B cell (primary cell): ENCODE data around the gene PTPN1. TPM values are rescaled to one million over a fixed set of nuclear protein-coding genes. Genes with fewer than 3 reads are reported as not detected.

Experiments
- ATAC-seq: fragments of 200-7000 bp; cut with Tn5 transposase; one replicate; pipeline ENCODE4 v1.10.0; 2021; ENCODE audit warnings: low read depth, mild to moderate bottlenecking, moderate number of reproducible peaks, moderate library complexity
- CTCF ChIA-PET: fragments of 350-600 bp; sonication (Branson Sonifier 250); formaldehyde crosslinking; loops from one replicate; lab custom pipeline; 2021; ENCODE audit warnings: antibody characterized with exemption, inconsistent platforms; lab: Charles Lee
- POLR2A ChIA-PET: fragments of 350-600 bp; sonication (Branson Sonifier 250); formaldehyde crosslinking; loops from one replicate; lab custom pipeline; 2021; ENCODE audit warnings: antibody characterized with exemption; lab: Charles Lee
- DNase-seq: peaks from one replicate; pipeline ENCODE4 v3.0.0; 2013
- H2AFZ ChIP-seq: 2 replicates; pipeline ENCODE4 v1.6.1; 2012; ENCODE audit warnings: mild to moderate bottlenecking, low read depth, low read length; ENCODE audit not compliant: insufficient read depth, poor library complexity, severe bottlenecking
- H3K27ac ChIP-seq, 2 donors: 1 replicate in 1 of 2; 2 replicates in 1 of 2; pipeline ENCODE4 v1.5.1; 2012 to 2013; ENCODE audit warnings: low read length in 2 of 2, mild to moderate bottlenecking in 2 of 2, moderate library complexity in 1 of 2
- H3K27me3 ChIP-seq, 4 experiments: fragments of 200-600 bp in 1 of 4; sonication (generic) in 1 of 4; replicated peaks in 1 of 4; 1 replicate in 2 of 4; 2 replicates in 2 of 4; pipeline versions ENCODE4 v1.6.1 to v1.7.0; 2013 to 2016; ENCODE audit warnings: low read length in 3 of 4, mild to moderate bottlenecking in 2 of 4, mixed read lengths in 1 of 4, moderate library complexity in 1 of 4; ENCODE audit not compliant: insufficient read depth in 4 of 4, control insufficient read depth in 3 of 4; ENCODE audit errors: control extremely low read depth in 1 of 4
- H3K36me3 ChIP-seq, 2 experiments: replicated peaks in 1 of 2; 1 replicate in 1 of 2; 2 replicates in 1 of 2; pipeline versions ENCODE4 v1.6.1 to v1.7.1; 2013; ENCODE audit warnings: low read length in 1 of 2; ENCODE audit not compliant: insufficient read depth in 2 of 2, control insufficient read depth in 1 of 2; ENCODE audit errors: control extremely low read depth in 1 of 2, extremely low read depth in 1 of 2
- H3K4me1 ChIP-seq, 2 donors: fragments of 200-600 bp in 1 of 2; sonication (generic) in 1 of 2; 1 replicate in 1 of 2; 2 replicates in 1 of 2; pipeline versions ENCODE4 v1.5.1 to v1.6.1; 2013 to 2017; ENCODE audit warnings: low read length in 2 of 2; ENCODE audit not compliant: control insufficient read depth in 2 of 2, insufficient read depth in 2 of 2
- H3K4me2 ChIP-seq: replicated peaks from 2 replicates; pipeline ENCODE3; 2012; ENCODE audit warnings: mild to moderate bottlenecking, low read depth, low read length; ENCODE audit not compliant: poor library complexity, severe bottlenecking
- H3K4me3 ChIP-seq, 5 experiments: fragments of 200-600 bp in 1 of 5; sonication (generic) in 1 of 5; 1 replicate in 3 of 5; 2 replicates in 2 of 5; pipeline versions ENCODE4 v1.5.1 to v1.7.0; 2011 to 2016; ENCODE audit warnings: low read length in 4 of 5, mild to moderate bottlenecking in 4 of 5, low read depth in 2 of 5, control low read depth in 1 of 5, moderate library complexity in 1 of 5; ENCODE audit not compliant: insufficient read depth in 1 of 5; ENCODE audit errors: control extremely low read depth in 1 of 5, extremely low read depth in 1 of 5
- H3K79me2 ChIP-seq: fragments of 200-600 bp; sonication (generic); one replicate; pipeline ENCODE4 v1.6.0; 2016; ENCODE audit warnings: low read length; ENCODE audit not compliant: control insufficient read depth, insufficient read depth
- H3K9ac ChIP-seq: fragments of 200-600 bp; sonication (generic); 2 replicates; pipeline ENCODE4 v1.6.1; 2017; ENCODE audit warnings: mild to moderate bottlenecking, low read length, moderate library complexity
- H3K9me3 ChIP-seq, 3 donors: one replicate each; pipeline versions ENCODE4 v1.6.1 to v1.7.1; 2013; ENCODE audit warnings: low read length in 2 of 3; ENCODE audit not compliant: control insufficient read depth in 2 of 3, insufficient read depth in 1 of 3; ENCODE audit errors: control extremely low read depth in 1 of 3
- H4K20me1 ChIP-seq: 2 replicates; pipeline ENCODE4 v1.6.0; 2012; ENCODE audit warnings: mild to moderate bottlenecking, low read length; ENCODE audit not compliant: insufficient read depth, control insufficient read depth, poor library complexity, severe bottlenecking
- H3K27ac Mint-ChIP-seq: one replicate; pipeline ENCODE4 v1.8.0; 2021; ENCODE audit warnings: mixed read lengths
- H3K27me3 Mint-ChIP-seq: one replicate; pipeline ENCODE4 v1.8.0; 2021; ENCODE audit warnings: mixed read lengths
- H3K4me1 Mint-ChIP-seq: one replicate; pipeline ENCODE4 v1.8.0; 2021; ENCODE audit warnings: mixed read lengths
- H3K4me3 Mint-ChIP-seq: one replicate; pipeline ENCODE4 v1.8.0; 2021; ENCODE audit warnings: mixed read lengths
- H3K9me3 Mint-ChIP-seq: one replicate; pipeline ENCODE4 v1.8.0; 2022; ENCODE audit warnings: mixed read lengths; ENCODE audit not compliant: insufficient read depth
- EZH2 ChIP-seq: IDR thresholded peaks from 2 replicates; pipeline ENCODE4 v1.6.1; 2012; ENCODE audit warnings: borderline replicate concordance, low read depth, mild to moderate bottlenecking, moderate library complexity, low read length; ENCODE audit not compliant: insufficient read depth, poor library complexity, severe bottlenecking
- WGBS: methylation state at CpG from one replicate; pipeline ENCODE4 v1.1.5; 2013; ENCODE audit warnings: missing lambda C conversion rate; ENCODE audit not compliant: insufficient coverage; 5-methylcytosine and 5-hydroxymethylcytosine counted together
- intact Hi-C: fragments of 100-400 bp; cut with micrococcal nuclease; formaldehyde crosslinking; loops from one replicate; pipeline ENCODE4 v1.10.0; 2022
- polyA plus RNA-seq: library from polyadenylated mRNA; depleted of rRNA; stranded (reverse); fragments of >200 nt; gene quantifications from 2 replicates; pipeline ENCODE4 v1.2.3, GENCODE V29; 2012
- total RNA-seq, 2 donors: library from RNA; stranded (reverse); fragments of 120-200 nt in 1 of 2; gene quantifications; 1 replicate in 1 of 2; 2 replicates in 1 of 2; pipeline versions ENCODE4 v1.2.3 to v1.2.4, GENCODE V29; 2013 to 2022
- TF ChIP-seq, protein P1 (sequence below): fragments of 200-600 bp; IDR thresholded peaks from one replicate; pipeline ENCODE4 v1.8.0; 2022; ENCODE audit warnings: antibody characterized with exemption, mild to moderate bottlenecking

Gene PTPN1
- total and polyA plus RNA-seq, 2 donors (not counting 1 experiment from before 2014, with no cell fraction given) = 77.4 to 134 TPM

DNA sequence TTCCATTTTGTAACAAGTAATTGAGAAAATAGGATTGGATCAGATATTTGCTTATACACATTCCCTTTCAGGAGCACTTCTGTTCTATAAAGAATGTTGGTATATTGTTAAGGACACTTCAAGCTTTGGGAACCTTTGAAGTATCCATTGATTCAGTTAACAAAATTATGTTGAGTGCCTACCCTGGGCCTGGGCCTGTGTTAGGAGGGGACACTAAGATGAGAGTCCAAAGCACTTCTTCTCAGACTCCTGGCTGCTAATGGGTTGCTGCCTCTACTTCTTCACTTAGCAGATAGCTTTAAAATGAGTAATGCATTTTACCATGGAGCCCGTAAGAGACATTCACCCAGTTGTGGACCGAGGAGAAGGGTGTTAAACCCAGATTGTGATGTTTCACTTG is 40.3 kb downstream of the PTPN1 start:
- ATAC-seq = no peak
- WGBS = 100% methylated on average over 1 of the region's 2 CpGs
- Histone ChIP-seq H3K4me2 (peak overlapping the region; percentile 37), H3K79me2 (peaks cover 99% of the 10 kb centered on the region), H4K20me1 (peaks cover 8% of the 10 kb centered on the region), H2AFZ (no peak overlapping the region), H3K9me3 (peaks cover 3 to 4% (median 4%) of the 10 kb centered on the region in 3 donors), H3K27me3 (no peaks in the 10 kb centered on the region), H3K27ac (peak overlapping the region; percentile 40 to 75), H3K36me3 (peaks cover 7 to 12% of the 10 kb centered on the region in 2 experiments), H3K4me1 (peaks cover 75 to 76% of the 10 kb centered on the region in 2 donors), H3K9ac (peak overlapping the region; percentile 1), H3K4me3 (peak overlapping the region in 1 of 5 experiments; percentile 14)
- Mint-ChIP-seq H3K4me1 (peaks cover 40% of the 10 kb centered on the region), H3K4me3 (peak overlapping the region; percentile 18), H3K27me3 (no peaks in the 10 kb centered on the region), H3K9me3 (no peaks in the 10 kb centered on the region), H3K27ac (peak overlapping the region; percentile 90)
- POLR2A ChIA-PET = interaction anchor here (0.6 to 1.5 kb wide), 3 partner anchors 9 to 27 kb away, joined by 3 to 5 read pairs (median 3); no protein-coding TSS in a partner anchor
- intact Hi-C loops = no loop called here
- TF ChIP-seq, protein P1, sequence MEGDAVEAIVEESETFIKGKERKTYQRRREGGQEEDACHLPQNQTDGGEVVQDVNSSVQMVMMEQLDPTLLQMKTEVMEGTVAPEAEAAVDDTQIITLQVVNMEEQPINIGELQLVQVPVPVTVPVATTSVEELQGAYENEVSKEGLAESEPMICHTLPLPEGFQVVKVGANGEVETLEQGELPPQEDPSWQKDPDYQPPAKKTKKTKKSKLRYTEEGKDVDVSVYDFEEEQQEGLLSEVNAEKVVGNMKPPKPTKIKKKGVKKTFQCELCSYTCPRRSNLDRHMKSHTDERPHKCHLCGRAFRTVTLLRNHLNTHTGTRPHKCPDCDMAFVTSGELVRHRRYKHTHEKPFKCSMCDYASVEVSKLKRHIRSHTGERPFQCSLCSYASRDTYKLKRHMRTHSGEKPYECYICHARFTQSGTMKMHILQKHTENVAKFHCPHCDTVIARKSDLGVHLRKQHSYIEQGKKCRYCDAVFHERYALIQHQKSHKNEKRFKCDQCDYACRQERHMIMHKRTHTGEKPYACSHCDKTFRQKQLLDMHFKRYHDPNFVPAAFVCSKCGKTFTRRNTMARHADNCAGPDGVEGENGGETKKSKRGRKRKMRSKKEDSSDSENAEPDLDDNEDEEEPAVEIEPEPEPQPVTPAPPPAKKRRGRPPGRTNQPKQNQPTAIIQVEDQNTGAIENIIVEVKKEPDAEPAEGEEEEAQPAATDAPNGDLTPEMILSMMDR = no peak
- no peak for TF ChIP-seq EZH2
- DNase-seq = no peak
- CTCF ChIA-PET = interaction anchor here (0.9 to 8.8 kb wide), 9 partner anchors 10 to 67 kb away, joined by 3 to 79 read pairs (median 5); partner anchors contain the start of gene PTPN1

DNA sequence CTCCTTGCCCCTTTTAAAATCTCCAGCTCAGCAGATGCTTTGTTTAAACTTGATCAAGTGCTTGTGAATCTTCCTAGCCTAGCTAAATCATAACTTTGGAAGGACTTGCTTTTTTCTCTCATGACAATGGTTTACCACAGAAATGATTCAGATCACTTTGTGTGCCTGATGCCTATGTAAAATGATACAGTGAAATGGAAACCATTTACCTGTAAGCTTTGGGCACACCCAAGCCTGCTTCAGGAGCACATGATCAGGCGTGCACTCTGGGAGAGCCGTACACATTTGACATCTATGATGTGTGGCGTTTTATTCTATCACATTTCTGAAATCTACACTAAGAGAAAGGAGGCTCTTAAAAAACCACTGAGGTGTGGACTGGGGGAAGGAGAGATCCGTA is 41.1 kb downstream of the PTPN1 start:
- no peak for DNase-seq
- ATAC-seq = no peak
- H3K27ac ChIP-seq = peak overlapping the region; percentile 40 to 75

More for the DNA sequence above, 41.1 kb downstream of the PTPN1 start:
- Histone ChIP-seq H3K36me3 (peaks cover 9 to 13% of the 10 kb centered on the region in 2 experiments), H3K4me3 (no peak overlapping the region), H3K9ac (no peak overlapping the region), H3K9me3 (peaks cover 3 to 5% (median 4%) of the 10 kb centered on the region in 3 donors), H2AFZ (no peak overlapping the region), H3K4me1 (peaks cover 70 to 72% of the 10 kb centered on the region in 2 donors), H3K79me2 (peaks cover 99% of the 10 kb centered on the region), H3K27me3 (no peaks in the 10 kb centered on the region), H3K4me2 (peak overlapping the region; percentile 48), H4K20me1 (peaks cover 8% of the 10 kb centered on the region)
- WGBS = no CpG with 5 or more reads among the region's 4 CpGs
- no peak for TF ChIP-seq EZH2
- TF ChIP-seq, protein P1 = no peak
- intact Hi-C loops = no loop called here
- Mint-ChIP-seq H3K4me1 (peaks cover 39% of the 10 kb centered on the region), H3K27me3 (no peaks in the 10 kb centered on the region), H3K4me3 (peak overlapping the region; percentile 53), H3K9me3 (no peaks in the 10 kb centered on the region), H3K27ac (peak overlapping the region; percentile 90)
- ChIA-PET POLR2A (interaction anchor here (0.7 to 1.5 kb wide), 3 partner anchors 10 to 19 kb away, joined by 3 to 10 read pairs (median 5); no protein-coding TSS in a partner anchor), CTCF (interaction anchor here (0.8 to 8.8 kb wide), 9 partner anchors 9 to 363 kb away, joined by 3 to 79 read pairs (median 4); partner anchors contain the start of gene PTPN1)
